CD14-positive monocyte (primary cell): ENCODE measurements around the gene KCTD16. TPM values are rescaled to one million over a fixed set of nuclear protein-coding genes. Genes with fewer than 3 reads are reported as not detected.

Experiments used
- DNase-seq, 3 donors: peaks; one replicate each; pipeline ENCODE4 v3.0.0-alpha.2; 2011 to 2022
- H2AFZ ChIP-seq: 2 replicates; pipeline ENCODE4 v1.6.0; 2012; ENCODE audit warnings: mild to moderate bottlenecking, low read depth, low read length, inconsistent platforms; ENCODE audit not compliant: insufficient read depth, poor library complexity, severe bottlenecking
- H3K27ac ChIP-seq, 2 donors: 1 replicate in 1 of 2; 2 replicates in 1 of 2; pipeline ENCODE4 v1.5.1; 2012 to 2013; ENCODE audit warnings: low read length in 2 of 2, control low read depth in 1 of 2, inconsistent platforms in 1 of 2, low read depth in 1 of 2, mild to moderate bottlenecking in 1 of 2
- H3K27me3 ChIP-seq, 2 donors: one replicate each; pipeline versions ENCODE4 v1.6.0 to v1.6.1; 2011 to 2013; ENCODE audit warnings: low read length in 2 of 2; ENCODE audit not compliant: control insufficient read depth in 2 of 2, insufficient read depth in 2 of 2
- H3K36me3 ChIP-seq, 2 donors: replicated peaks in 1 of 2; 1 replicate in 1 of 2; 2 replicates in 1 of 2; pipeline versions ENCODE4 v1.5.1 to v1.6.1; 2012 to 2013; ENCODE audit warnings: low read length in 2 of 2, control low read depth in 1 of 2, inconsistent platforms in 1 of 2, mild to moderate bottlenecking in 1 of 2; ENCODE audit not compliant: insufficient read depth in 2 of 2, control insufficient read depth in 1 of 2
- H3K4me1 ChIP-seq, 2 donors: 1 replicate in 1 of 2; 2 replicates in 1 of 2; pipeline versions ENCODE4 v1.5.1 to v1.6.1; 2012 to 2013; ENCODE audit warnings: low read length in 2 of 2, control low read depth in 1 of 2, inconsistent platforms in 1 of 2, mild to moderate bottlenecking in 1 of 2, moderate library complexity in 1 of 2; ENCODE audit not compliant: insufficient read depth in 2 of 2, control insufficient read depth in 1 of 2
- H3K4me2 ChIP-seq: replicated peaks from 2 replicates; pipeline ENCODE3; 2012; ENCODE audit warnings: low read length, moderate library complexity, mild to moderate bottlenecking; ENCODE audit not compliant: poor library complexity, severe bottlenecking; ENCODE audit errors: extremely low read depth
- H3K4me3 ChIP-seq, 3 experiments: fragments of 200-600 bp in 1 of 3; sonication (generic) in 1 of 3; replicated peaks in 1 of 3; 1 replicate in 2 of 3; 2 replicates in 1 of 3; pipeline ENCODE4 v1.5.1; 2011 to 2013; ENCODE audit warnings: low read length in 3 of 3, mild to moderate bottlenecking in 3 of 3, control low read depth in 2 of 3, low read depth in 2 of 3, inconsistent platforms in 1 of 3, moderate library complexity in 1 of 3
- H3K79me2 ChIP-seq: 2 replicates; pipeline ENCODE4 v1.6.0; 2012; ENCODE audit warnings: mild to moderate bottlenecking, control low read depth, inconsistent platforms, low read length, moderate library complexity; ENCODE audit not compliant: insufficient read depth
- H3K9ac ChIP-seq: 2 replicates; pipeline ENCODE4 v1.6.0; 2017; ENCODE audit warnings: low read length, mild to moderate bottlenecking; ENCODE audit not compliant: insufficient read depth, poor library complexity, severe bottlenecking
- H3K9me3 ChIP-seq, 2 donors: replicated peaks in 1 of 2; 1 replicate in 1 of 2; 2 replicates in 1 of 2; pipeline versions ENCODE4 v1.5.1 to v1.6.1; 2012 to 2013; ENCODE audit warnings: low read length in 2 of 2, control low read depth in 1 of 2; ENCODE audit not compliant: control insufficient read depth in 1 of 2, insufficient read depth in 1 of 2
- H4K20me1 ChIP-seq: 2 replicates; pipeline ENCODE4 v1.6.0; 2012; ENCODE audit warnings: mild to moderate bottlenecking, low read length, control low read depth, moderate library complexity; ENCODE audit not compliant: insufficient read depth
- H3K27ac Mint-ChIP-seq, 7 donors: one replicate each; pipeline ENCODE4 v1.8.0; 2020; ENCODE audit warnings: mild to moderate bottlenecking in 7 of 7, mixed read lengths in 7 of 7, moderate library complexity in 6 of 7, inconsistent platforms in 2 of 7
- H3K27me3 Mint-ChIP-seq, 3 donors: one replicate each; pipeline ENCODE4 v1.8.0; 2021 to 2022; ENCODE audit warnings: low read depth in 3 of 3, mild to moderate bottlenecking in 3 of 3, mixed read lengths in 3 of 3, moderate library complexity in 3 of 3, inconsistent platforms in 1 of 3
- H3K36me3 Mint-ChIP-seq, 2 donors: one replicate each; pipeline ENCODE4 v1.8.0; 2020; ENCODE audit warnings: mixed read lengths in 2 of 2, inconsistent platforms in 1 of 2, mild to moderate bottlenecking in 1 of 2
- H3K4me1 Mint-ChIP-seq: one replicate; pipeline ENCODE4 v1.8.0; 2020; ENCODE audit warnings: mild to moderate bottlenecking, mixed read lengths
- H3K4me3 Mint-ChIP-seq, 2 donors: one replicate each; pipeline ENCODE4 v1.8.0; 2020; ENCODE audit warnings: mild to moderate bottlenecking in 2 of 2, mixed read lengths in 2 of 2, moderate library complexity in 1 of 2
- H3K9me3 Mint-ChIP-seq, 7 donors: one replicate each; pipeline ENCODE4 v1.8.0; 2020 to 2022; ENCODE audit warnings: mixed read lengths in 7 of 7, mild to moderate bottlenecking in 6 of 7, moderate library complexity in 6 of 7, inconsistent platforms in 2 of 7
- WGBS: methylation state at CpG from one replicate; pipeline ENCODE4 v1.1.5; 2013; ENCODE audit warnings: missing lambda C conversion rate; ENCODE audit not compliant: insufficient coverage; 5-methylcytosine and 5-hydroxymethylcytosine counted together
- intact Hi-C, 2 donors: fragments of 100-400 bp; cut with micrococcal nuclease; formaldehyde crosslinking; loops; one replicate each; pipeline versions ENCODE4 v1.15.0 to v1.15.1; 2023
- polyA plus RNA-seq, 3 donors: library from polyadenylated mRNA; depleted of rRNA in 1 of 3; unstranded in 2 of 3; stranded (reverse) in 1 of 3; fragments of 300-500 nt in 2 of 3; fragments of >200 nt in 1 of 3; fragmentation: Illumina TruSeq in 2 of 3; gene quantifications; 1 replicate in 2 of 3; 2 replicates in 1 of 3; pipeline ENCODE4 v1.2.3, GENCODE V29; 2012 to 2021
- TF ChIP-seq, protein P1 (sequence below): fragments of 200-600 bp; IDR thresholded peaks from one replicate; pipeline ENCODE4 v1.8.0; 2022; ENCODE audit warnings: antibody characterized with exemption, mild to moderate bottlenecking

Gene KCTD16
- polyA plus RNA-seq, 3 donors: not detected

DNA sequence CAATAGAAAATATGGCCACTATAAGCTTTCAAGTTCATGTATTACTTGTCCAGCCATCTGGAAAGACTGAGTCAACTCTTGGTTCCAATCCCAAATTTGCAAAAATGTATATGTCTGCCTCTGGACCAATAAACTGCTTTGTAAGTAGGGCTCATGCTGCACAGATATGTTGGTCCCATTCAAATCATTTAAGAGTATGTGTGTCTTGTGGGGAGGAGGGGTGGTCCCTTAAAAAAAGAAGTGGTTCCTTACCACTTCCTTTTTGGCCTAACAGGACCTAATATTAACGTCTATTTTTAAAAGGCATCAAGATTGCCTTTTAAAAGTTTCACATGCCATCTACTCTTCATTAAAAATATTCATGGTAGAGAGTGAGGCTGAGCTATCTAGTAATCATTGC lies 214.9 kb downstream of the KCTD16 start:
- WGBS: no CpG with 5 or more reads among the region's 1 CpG
- no peak overlapping the region for H3K4me3 ChIP-seq
- no peaks in the 10 kb centered on the region for H3K36me3 Mint-ChIP-seq
- no peak overlapping the region for H2AFZ ChIP-seq
- H3K9me3 Mint-ChIP-seq: peaks cover 3 to 10% (median 8%) of the 10 kb centered on the region in 7 donors
- no peaks in the 10 kb centered on the region for H3K27me3 ChIP-seq
- peaks cover 0 to 5% (median 0%) of the 10 kb centered on the region in 3 donors for H3K27me3 Mint-ChIP-seq
- H3K4me1 ChIP-seq: no peaks in the 10 kb centered on the region
- no peaks in the 10 kb centered on the region for H3K79me2 ChIP-seq
- no peak overlapping the region for H3K27ac Mint-ChIP-seq
- peaks cover 0 to 3% of the 10 kb centered on the region in 2 donors for H3K9me3 ChIP-seq
- H4K20me1 ChIP-seq: no peaks in the 10 kb centered on the region
- no peak for DNase-seq
- H3K4me2 ChIP-seq: no peak overlapping the region
- intact Hi-C loops: no loop called here
- TF ChIP-seq, protein P1, sequence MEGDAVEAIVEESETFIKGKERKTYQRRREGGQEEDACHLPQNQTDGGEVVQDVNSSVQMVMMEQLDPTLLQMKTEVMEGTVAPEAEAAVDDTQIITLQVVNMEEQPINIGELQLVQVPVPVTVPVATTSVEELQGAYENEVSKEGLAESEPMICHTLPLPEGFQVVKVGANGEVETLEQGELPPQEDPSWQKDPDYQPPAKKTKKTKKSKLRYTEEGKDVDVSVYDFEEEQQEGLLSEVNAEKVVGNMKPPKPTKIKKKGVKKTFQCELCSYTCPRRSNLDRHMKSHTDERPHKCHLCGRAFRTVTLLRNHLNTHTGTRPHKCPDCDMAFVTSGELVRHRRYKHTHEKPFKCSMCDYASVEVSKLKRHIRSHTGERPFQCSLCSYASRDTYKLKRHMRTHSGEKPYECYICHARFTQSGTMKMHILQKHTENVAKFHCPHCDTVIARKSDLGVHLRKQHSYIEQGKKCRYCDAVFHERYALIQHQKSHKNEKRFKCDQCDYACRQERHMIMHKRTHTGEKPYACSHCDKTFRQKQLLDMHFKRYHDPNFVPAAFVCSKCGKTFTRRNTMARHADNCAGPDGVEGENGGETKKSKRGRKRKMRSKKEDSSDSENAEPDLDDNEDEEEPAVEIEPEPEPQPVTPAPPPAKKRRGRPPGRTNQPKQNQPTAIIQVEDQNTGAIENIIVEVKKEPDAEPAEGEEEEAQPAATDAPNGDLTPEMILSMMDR: no peak
- H3K4me3 Mint-ChIP-seq: no peak overlapping the region
- H3K27ac ChIP-seq: no peak overlapping the region
- H3K4me1 Mint-ChIP-seq: peaks cover 5% of the 10 kb centered on the region
- no peaks in the 10 kb centered on the region for H3K36me3 ChIP-seq
- H3K9ac ChIP-seq: no peak overlapping the region

DNA sequence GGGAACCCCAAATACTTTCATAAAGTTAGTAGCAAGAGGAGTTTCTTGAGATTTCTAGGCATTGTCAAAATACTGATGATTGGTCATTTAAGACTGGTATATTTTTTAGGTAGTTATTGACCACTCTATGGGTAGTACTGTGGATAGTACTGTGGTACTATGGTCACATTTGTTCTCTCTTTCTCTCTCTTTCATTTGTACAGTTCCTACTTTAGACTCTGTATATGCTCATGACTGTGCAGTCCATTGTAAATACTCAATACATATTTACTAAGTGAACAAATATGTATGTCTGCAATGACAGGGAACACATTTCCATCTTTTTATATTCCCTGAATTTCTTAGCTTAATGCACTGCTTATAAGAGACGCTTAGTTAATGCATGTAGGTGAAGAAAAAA lies 215.6 kb downstream of the KCTD16 start:
- Histone ChIP-seq H3K79me2 (no peaks in the 10 kb centered on the region), H3K36me3 (no peaks in the 10 kb centered on the region), H3K27ac (no peak overlapping the region), H3K9ac (no peak overlapping the region), H3K4me2 (no peak overlapping the region), H2AFZ (no peak overlapping the region), H3K4me3 (no peak overlapping the region), H4K20me1 (no peaks in the 10 kb centered on the region), H3K27me3 (no peaks in the 10 kb centered on the region), H3K4me1 (no peaks in the 10 kb centered on the region), H3K9me3 (peaks cover 0 to 2% of the 10 kb centered on the region in 2 donors)
- no peak overlapping the region for H3K27ac Mint-ChIP-seq
- peaks cover 0 to 3% (median 0%) of the 10 kb centered on the region in 3 donors for H3K27me3 Mint-ChIP-seq
- no CpG with 5 or more reads among the region's 1 CpG for whole genome bisulfite sequencing
- peaks cover under 1 to 7% (median 5%) of the 10 kb centered on the region in 7 donors for H3K9me3 Mint-ChIP-seq
- intact Hi-C loops: no loop called here
- DNase-seq: no peak
- no peaks in the 10 kb centered on the region for H3K36me3 Mint-ChIP-seq
- H3K4me3 Mint-ChIP-seq: no peak overlapping the region
- H3K4me1 Mint-ChIP-seq: peaks cover 5% of the 10 kb centered on the region
- TF ChIP-seq, protein P1: no peak
